ENCODE data around the gene SLC17A2.

SLC17A2 gene

GRCh38 chr6:25883536-25883935 lies 47.0 kb downstream of the SLC17A2 start:
- no peak for DNase-seq (ENCODE audit: low read depth)

GRCh38 chr6:25882051-25882496 lies 48.4 kb downstream of the SLC17A2 start:
- no peak for DNase-seq (ENCODE audit: low read depth)

- DNase-seq (ENCODE audit: low read depth), result no peak
Observed at GRCh38 chr6:25880601-25881000, 49.9 kb downstream of the SLC17A2 start.

GRCh38 chr6:25878721-25879322 lies 51.7 kb downstream of the SLC17A2 start:
- no peak for DNase-seq (ENCODE audit: low read depth)

GRCh38 chr6:25875926-25876602 lies 54.4 kb downstream of the SLC17A2 start:
- no peak for DNase-seq (ENCODE audit: low read depth)

- no peak for DNase-seq (ENCODE audit: low read depth)
Observed at GRCh38 chr6:25875563-25875905, 55.0 kb downstream of the SLC17A2 start.

- no peak for DNase-seq (ENCODE audit: low read depth)
Observed at GRCh38 chr6:25874822-25875562, 55.5 kb downstream of the SLC17A2 start.

- no peak for DNase-seq (ENCODE audit: low read depth)
Observed at GRCh38 chr6:25874118-25874517, 56.4 kb downstream of the SLC17A2 start, which contains the start of gene SLC17A3. TSS of gene SLC17A3 (minus strand) at chr6:25874243. CDS start at chr6:25868387, 5,856 bp downstream.

- DNase-seq (ENCODE audit: low read depth), result no peak
Observed at GRCh38 chr6:25872814-25873213, 57.7 kb downstream of the SLC17A2 start.

GRCh38 chr6:25869840-25870239 lies 60.7 kb downstream of the SLC17A2 start:
- no peak for DNase-seq (ENCODE audit: low read depth)

GRCh38 chr6:25868436-25869183 lies 61.9 kb downstream of the SLC17A2 start:
- DNase-seq (ENCODE audit: low read depth), result no peak

- no peak for DNase-seq (ENCODE audit: low read depth)
Observed at GRCh38 chr6:25866011-25866410, 64.5 kb downstream of the SLC17A2 start.

- no peak for DNase-seq (ENCODE audit: low read depth)
Observed at GRCh38 chr6:25863360-25863759, 67.1 kb downstream of the SLC17A2 start.
